NCI-H1436 treated with DMSO at 0.1 percent for 48 hours (cell line): ENCODE measurements around the gene BUD23.

Source experiments
- DNase-seq: peaks from one replicate; lab custom pipeline; 2025; lab: John Stamatoyannopoulos, UW

The BUD23 gene

DNA sequence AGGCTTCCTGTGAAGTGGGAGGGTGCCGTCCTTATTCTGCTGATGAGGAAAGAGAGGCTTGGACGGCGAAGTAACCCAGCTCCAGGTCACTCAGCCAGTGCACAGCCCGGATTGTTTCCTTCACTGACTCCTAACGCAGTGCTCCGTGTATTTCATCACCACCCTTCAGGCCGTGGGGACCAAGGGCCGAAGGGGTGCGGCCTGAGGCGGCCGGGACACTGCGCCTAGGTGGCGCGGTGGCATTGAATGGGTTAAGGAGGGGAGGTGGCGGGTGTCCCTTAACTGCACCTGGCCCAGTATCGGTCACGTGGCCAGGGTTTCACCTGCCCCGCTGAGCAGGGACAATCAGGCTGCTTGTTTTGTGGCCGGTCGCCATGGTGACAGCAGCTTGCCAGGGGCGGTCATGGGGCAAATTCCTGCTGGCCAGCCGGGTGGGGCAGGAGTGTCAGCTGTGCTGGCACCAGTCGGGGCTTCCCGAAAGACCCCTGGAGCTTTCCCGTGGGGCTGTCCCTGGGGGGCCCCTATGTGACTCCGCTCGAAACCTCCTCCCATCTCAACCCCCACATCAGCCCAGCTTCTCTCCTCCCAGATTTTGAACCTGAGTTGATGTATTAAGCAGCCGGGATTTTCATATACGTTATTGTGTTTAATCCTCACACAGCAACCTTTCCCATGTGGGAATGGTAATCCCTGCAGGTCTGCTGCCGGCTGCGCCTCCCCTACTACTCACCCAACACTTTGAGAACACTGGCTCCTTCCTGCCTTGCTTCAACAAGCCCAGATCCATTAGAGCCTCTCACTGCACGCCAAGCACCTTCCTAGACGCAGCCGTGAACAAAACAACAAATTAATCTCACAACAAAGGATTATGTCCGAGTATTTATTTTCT is 59.6 kb downstream of the BUD23 start:
- peak; percentile 82 for DNase-seq

DNA sequence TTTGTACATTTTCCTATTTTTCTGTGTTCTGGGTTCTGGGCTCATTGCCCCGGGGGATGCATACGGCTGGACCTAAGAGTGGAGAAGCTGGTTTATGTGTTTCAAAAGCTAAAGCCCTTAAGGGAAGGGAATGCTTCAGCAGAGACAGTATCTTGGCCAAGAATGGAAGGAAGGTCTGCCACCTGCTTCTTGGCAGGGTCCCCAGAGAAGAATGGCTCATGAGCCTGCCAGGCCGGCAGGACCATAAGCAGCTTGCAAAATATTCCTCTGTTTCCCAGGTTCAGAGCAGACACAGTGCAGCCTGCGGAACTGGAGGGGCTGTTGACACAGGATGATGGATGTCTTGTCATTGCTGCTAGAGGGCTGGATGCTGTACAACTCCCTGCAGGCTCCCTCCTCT is 63.0 kb downstream of the BUD23 start:
- no peak for DNase-seq
